GM18951 (cell line): ENCODE results near the gene EYA3.

Source experiments
- POLR2A ChIP-seq: IDR thresholded peaks from 4 replicates; pipeline ENCODE4 v1.6.1; 2011; ENCODE audit warnings: mild to moderate bottlenecking; ENCODE audit not compliant: insufficient read length, insufficient read depth; ENCODE audit errors: extremely low read depth
- in situ Hi-C: fragments of 300-500 bp; cut with MboI; formaldehyde crosslinking; loops from one replicate; pipeline ENCODE4 v1.12.0; 2022; ENCODE audit warnings: low sequenced_read_pairs, mixed read lengths, inconsistent platforms; ENCODE audit not compliant: unreplicated experiment

The EYA3 gene

GRCh38 chr1:27931184-27931583 is 157.2 kb downstream of the EYA3 start:
- no peak for TF ChIP-seq POLR2A
- in situ Hi-C loops = no loop called here

DNA sequence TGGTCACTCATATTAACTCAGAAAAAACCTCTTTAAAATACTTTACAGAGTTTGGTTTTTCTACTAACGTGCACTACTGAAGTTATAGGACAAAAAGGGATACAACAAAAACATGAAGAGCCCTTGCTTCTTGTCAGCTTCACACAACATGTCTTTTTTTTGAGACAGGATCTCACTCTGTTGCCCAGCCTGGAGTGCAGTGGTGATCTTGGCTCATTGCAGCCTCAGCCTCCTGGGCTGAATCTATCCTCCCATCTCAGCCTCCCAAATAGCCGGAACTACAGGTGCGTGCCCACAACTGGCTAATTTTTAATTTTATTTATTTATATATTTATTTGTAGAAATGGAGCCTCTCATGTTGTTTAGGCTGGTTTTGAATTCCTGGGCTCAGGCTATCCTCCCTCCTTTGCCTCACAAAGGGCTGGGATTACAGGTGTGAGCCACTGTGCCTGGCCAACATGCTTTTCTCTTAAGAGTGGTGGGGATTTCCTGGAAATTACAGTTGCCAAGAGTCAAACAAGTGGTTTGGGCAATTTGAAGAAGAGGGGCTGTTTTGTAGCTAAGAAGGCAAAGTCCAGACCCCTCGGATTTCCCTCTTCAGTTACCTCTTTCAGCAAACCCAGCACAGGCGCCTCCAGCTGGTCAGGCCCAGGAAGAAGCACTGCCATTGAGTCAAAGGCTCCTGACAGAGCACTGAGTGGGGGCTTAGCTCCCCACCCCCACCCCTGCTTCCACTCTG is 160.0 kb downstream of the EYA3 start:
- in situ Hi-C loops = no loop called here

GRCh38 chr1:27922272-27922671 is 166.1 kb downstream of the EYA3 start:
- TF ChIP-seq POLR2A = no peak
- in situ Hi-C loops = no loop called here

More for the DNA sequence above, 160.0 kb downstream of the EYA3 start:
- no peak for TF ChIP-seq POLR2A
